Gastrocnemius medialis (tissue), 4 donors: ENCODE data around the gene NUFIP2.

Source experiments
- CTCF ChIP-seq, 5 experiments: fragments of 450-650 bp in 3 of 5; fragments of 200-600 bp in 2 of 5; sonication (generic) in 2 of 5; IDR thresholded peaks in 4 of 5; conservative IDR thresholded peaks in 1 of 5; 1 replicate in 4 of 5; 2 replicates in 1 of 5; pipeline ENCODE4 v1.5.1; 2016 to 2019; ENCODE audit warnings: antibody characterized with exemption in 5 of 5, mild to moderate bottlenecking in 3 of 5, moderate library complexity in 3 of 5
- POLR2A ChIP-seq, 2 donors: fragments of 450-650 bp; IDR thresholded peaks; one replicate each; pipeline ENCODE4 v1.6.1; 2017; ENCODE audit warnings: antibody characterized with exemption in 2 of 2, mild to moderate bottlenecking in 2 of 2, moderate library complexity in 2 of 2

- TF ChIP-seq POLR2A (IDR thresholded peaks at IDR 0.05) (no peak), CTCF (IDR thresholded peaks at IDR 0.05 in 4 of 5, conservative IDR thresholded peaks at IDR 0.05 in 1 of 5) (no peak)
Measured at GRCh38 chr17:29214215-29215146, 79.5 kb downstream of the NUFIP2 start.
